Pancreas (tissue), 10 donors: ENCODE results near the gene RERE. TPM values are rescaled to one million over a fixed set of nuclear protein-coding genes. Genes with fewer than 3 reads are reported as not detected.
A peak's percentile ranks its signal among the peaks of the same experiment; 100 is the strongest.

Source experiments
- ATAC-seq, 4 donors: fragments of 200-7000 bp; cut with Tn5 transposase; one replicate each; pipeline versions ENCODE4 v1.8.0 to v1.9.1; 2020; ENCODE audit warnings: mild to moderate bottlenecking in 4 of 4, moderate library complexity in 4 of 4
- DNase-seq, 6 donors: peaks; one replicate each; pipeline ENCODE4 v3.0.0-alpha.2; 2020
- FAIRE-seq: peaks from 2 replicates; lab custom pipeline; 2012; peaks lifted over from hg19 to GRCh38; lab: Jason Lieb, UNC
- H3K27ac ChIP-seq, 4 donors: fragments of 200-600 bp; sonication (generic); 1 replicate in 3 of 4; 2 replicates in 1 of 4; pipeline versions ENCODE4 v1.5.0 to v1.8.0; 2020
- H3K27me3 ChIP-seq, 4 donors: fragments of 200-600 bp; one replicate each; pipeline ENCODE4 v1.8.0; 2021
- H3K36me3 ChIP-seq, 3 donors: fragments of 200-600 bp; sonication (generic) in 1 of 3; one replicate each; pipeline versions ENCODE4 v1.5.0 to v1.8.0; 2020 to 2021
- H3K4me1 ChIP-seq, 3 donors: fragments of 200-600 bp; one replicate each; pipeline ENCODE4 v1.8.0; 2021
- H3K4me3 ChIP-seq, 4 donors: fragments of 200-600 bp; sonication (generic) in 2 of 4; one replicate each; pipeline versions ENCODE4 v1.5.0 to v1.8.0; 2020 to 2021
- H3K9me3 ChIP-seq, 4 donors: fragments of 200-600 bp; one replicate each; pipeline ENCODE4 v1.8.0; 2021
- CTCF ChIP-seq, 4 donors: fragments of 200-600 bp; sonication (generic) in 3 of 4; IDR thresholded peaks; one replicate each; pipeline versions ENCODE4 v1.5.0 to v1.8.0; 2021; ENCODE audit warnings: antibody characterized with exemption in 4 of 4
- WGBS, 2 donors: extraction: QIAGEN DNeasy Blood & Tissue Kit; methylation state at CpG; one replicate each; pipeline ENCODE4 v1.1.7; 2013; 5-methylcytosine and 5-hydroxymethylcytosine counted together
- intact Hi-C, 3 donors: fragments of 100-400 bp; cut with DNase I; formaldehyde crosslinking; loops; one replicate each; pipeline versions ENCODE4 v1.11.1 to v1.14.2; 2022
- microRNA-seq, 2 donors: library from miRNA; unstranded; fragments of <30 nt; microRNA quantifications; one replicate each; pipeline versions ENCODE4 to v1.1.0, GENCODE V29; 2019 to 2020
- polyA plus RNA-seq, 2 donors: library from polyadenylated mRNA; stranded (reverse); fragments of 200-250 nt; gene quantifications; one replicate each; pipeline ENCODE4 v1.2.3, GENCODE V29; 2013
- total RNA-seq, 6 donors: library from RNA; stranded (reverse); fragmentation: NEBNext Ultra II Directional in 4 of 6; extraction: Animal tissue kit (Norgen Biotek cat#: 25700) in 4 of 6; gene quantifications; one replicate each; pipeline versions ENCODE4 v1.2.1 to v1.2.4, GENCODE V29; 2021 to 2023
- donor health status: healthy with polysubstance abuse.
- donor health status: DM: no; HTN: no; CAD: no; lungs with moderate emphysema.
- donor health status: DM: no; HTN: no; CAD: no.
- donor health status: control.
- donor health status: control.
- donor health status: Bipolar disorder and iron deficiency.
- donor health status: DM: yes; HTN: yes; CAD: no.
- donor health status: DM: no; HTN: no; CAD: no.
- donor health status: DM: no; HTN: no; CAD: no.
- donor health status: DM: yes; HTN: yes; CAD: no.

Gene RERE
- total and polyA plus RNA-seq, 8 donors: 27.0 to 76.7 (median 50.7) TPM

GRCh38 chr1:8307628-8308027 is 509.8 kb downstream of the RERE start:
- no peaks in the 10 kb centered on the region for H3K36me3 ChIP-seq
- H3K4me1 ChIP-seq: peaks cover 0 to 8% (median 1%) of the 10 kb centered on the region in 3 donors
- no peak overlapping the region for H3K4me3 ChIP-seq
- TF ChIP-seq CTCF (IDR thresholded peaks at IDR 0.05): no peak
- FAIRE-seq (no peak), ATAC-seq (peak in 1 of 4 donors; percentile 9), DNase-seq (no peak)
- no peaks in the 10 kb centered on the region for H3K27me3 ChIP-seq
- no peaks in the 10 kb centered on the region for H3K9me3 ChIP-seq
- no peak overlapping the region for H3K27ac ChIP-seq
- intact Hi-C loops: no loop called here
- WGBS, 2 donors: 81 to 87% methylated on average over 4 of the region's 4 CpGs

GRCh38 chr1:8303876-8304275 is 513.6 kb downstream of the RERE start:
- intact Hi-C loops: no loop called here
- FAIRE-seq (no peak), DNase-seq (no peak), ATAC-seq (no peak)
- no peak for TF ChIP-seq CTCF (IDR thresholded peaks at IDR 0.05)
- no peaks in the 10 kb centered on the region for H3K9me3 ChIP-seq
- no peaks in the 10 kb centered on the region for H3K4me1 ChIP-seq
- no peak overlapping the region for H3K27ac ChIP-seq
- no peak overlapping the region for H3K4me3 ChIP-seq
- no peaks in the 10 kb centered on the region for H3K36me3 ChIP-seq
- WGBS, 2 donors: 88 to 89% methylated on average over 4 of the region's 4 CpGs
- no peaks in the 10 kb centered on the region for H3K27me3 ChIP-seq

- H3K4me1 ChIP-seq: no peaks in the 10 kb centered on the region
- intact Hi-C loops: no loop called here
- ATAC-seq: peak in 1 of 4 donors; percentile 54
- H3K9me3 ChIP-seq: no peaks in the 10 kb centered on the region
- no peaks in the 10 kb centered on the region for H3K27me3 ChIP-seq
- FAIRE-seq: no peak
- no peak for DNase-seq
- TF ChIP-seq CTCF (IDR thresholded peaks at IDR 0.05): no peak
- no peak overlapping the region for H3K27ac ChIP-seq
- H3K4me3 ChIP-seq: no peak overlapping the region
- 96 to 97% methylated on average over 3 of the region's 3 CpGs for WGBS, 2 donors
- H3K36me3 ChIP-seq: no peaks in the 10 kb centered on the region
Measured at GRCh38 chr1:8303141-8303540, 514.3 kb downstream of the RERE start.

Small RNA genes within 50 kb of the gene (microRNA-seq; reads per million reads assigned to microRNA genes)
- 0 reads per million in 2 donors for gene MIR6728

Other genes with a start within 250 kb of the RERE start
- 100 to 1,000 TPM in 4 of 6 donors, 10 to 100 TPM in 2; 69.9 to 299 (median 166) TPM for gene ENO1, start 61.0 kb upstream of the RERE start, total RNA-seq
- gene ENO1, start 61.0 kb upstream of the RERE start, polyA plus RNA-seq: 100 to 1,000 TPM in 1 of 2 donors, 10 to 100 TPM in 1; 99.2 to 180 TPM
- gene CA6, start 128.2 kb upstream of the RERE start, total RNA-seq: not detected
- not detected for gene CA6, start 128.2 kb upstream of the RERE start, polyA plus RNA-seq
- gene SLC2A7, start 208.8 kb upstream of the RERE start, total RNA-seq: not detected
- gene SLC2A7, start 208.8 kb upstream of the RERE start, polyA plus RNA-seq: not detected